Parathyroid adenoma (tissue), 2 donors: ENCODE measurements around the gene LITAF.

Source experiments
- H2AFZ ChIP-seq: fragments of 300-600 bp; sonication (generic); one replicate; pipeline ENCODE4 v1.7.0; 2017; ENCODE audit warnings: antibody characterized with exemption, mild to moderate bottlenecking
- H3K27ac ChIP-seq: fragments of 300-600 bp; sonication (generic); one replicate; pipeline ENCODE4 v1.7.0; 2017
- H3K27me3 ChIP-seq: fragments of 300-600 bp; sonication (generic); one replicate; pipeline ENCODE4 v1.7.0; 2017; ENCODE audit warnings: low read length; ENCODE audit not compliant: control insufficient read depth, insufficient read depth
- H3K36me3 ChIP-seq: fragments of 300-600 bp; sonication (generic); one replicate; pipeline ENCODE4 v1.7.0; 2017; ENCODE audit warnings: low read length; ENCODE audit not compliant: control insufficient read depth, insufficient read depth
- H3K4me1 ChIP-seq: fragments of 300-600 bp; sonication (generic); one replicate; pipeline ENCODE4 v1.7.0; 2017; ENCODE audit warnings: control low read depth
- H3K4me2 ChIP-seq: fragments of 300-600 bp; sonication (generic); one replicate; pipeline ENCODE4 v1.7.0; 2017; ENCODE audit warnings: low read length
- H3K4me3 ChIP-seq: fragments of 300-600 bp; sonication (generic); one replicate; pipeline ENCODE4 v1.7.0; 2017; ENCODE audit warnings: low read depth, low read length
- H3K79me2 ChIP-seq: fragments of 300-600 bp; sonication (generic); one replicate; pipeline ENCODE4 v1.7.0; 2017; ENCODE audit warnings: control low read depth
- H3K9ac ChIP-seq: fragments of 300-600 bp; sonication (generic); one replicate; pipeline ENCODE4 v1.7.0; 2017; ENCODE audit warnings: mild to moderate bottlenecking
- H3K9me3 ChIP-seq: fragments of 300-600 bp; sonication (generic); one replicate; pipeline ENCODE4 v1.7.0; 2017; ENCODE audit warnings: low read length; ENCODE audit not compliant: control insufficient read depth
- TF ChIP-seq, protein P1 (sequence below): fragments of 300-600 bp; sonication (generic); IDR thresholded peaks from one replicate; pipeline ENCODE4 v1.7.0; 2017; ENCODE audit warnings: antibody characterized with exemption, mild to moderate bottlenecking
- donor health status: primary hyperparathyroidism.

The LITAF gene

GRCh38 chr16:11603331-11603750, 16.6 kb upstream of the LITAF start:
- Histone ChIP-seq H3K4me2 (no peak overlapping the region), H2AFZ (no peak overlapping the region), H3K36me3 (no peaks in the 10 kb centered on the region), H3K4me1 (no peaks in the 10 kb centered on the region), H3K79me2 (no peaks in the 10 kb centered on the region), H3K9ac (no peak overlapping the region), H3K27ac (no peak overlapping the region), H3K9me3 (no peaks in the 10 kb centered on the region), H3K4me3 (no peak overlapping the region), H3K27me3 (no peaks in the 10 kb centered on the region)
- TF ChIP-seq, protein P1, sequence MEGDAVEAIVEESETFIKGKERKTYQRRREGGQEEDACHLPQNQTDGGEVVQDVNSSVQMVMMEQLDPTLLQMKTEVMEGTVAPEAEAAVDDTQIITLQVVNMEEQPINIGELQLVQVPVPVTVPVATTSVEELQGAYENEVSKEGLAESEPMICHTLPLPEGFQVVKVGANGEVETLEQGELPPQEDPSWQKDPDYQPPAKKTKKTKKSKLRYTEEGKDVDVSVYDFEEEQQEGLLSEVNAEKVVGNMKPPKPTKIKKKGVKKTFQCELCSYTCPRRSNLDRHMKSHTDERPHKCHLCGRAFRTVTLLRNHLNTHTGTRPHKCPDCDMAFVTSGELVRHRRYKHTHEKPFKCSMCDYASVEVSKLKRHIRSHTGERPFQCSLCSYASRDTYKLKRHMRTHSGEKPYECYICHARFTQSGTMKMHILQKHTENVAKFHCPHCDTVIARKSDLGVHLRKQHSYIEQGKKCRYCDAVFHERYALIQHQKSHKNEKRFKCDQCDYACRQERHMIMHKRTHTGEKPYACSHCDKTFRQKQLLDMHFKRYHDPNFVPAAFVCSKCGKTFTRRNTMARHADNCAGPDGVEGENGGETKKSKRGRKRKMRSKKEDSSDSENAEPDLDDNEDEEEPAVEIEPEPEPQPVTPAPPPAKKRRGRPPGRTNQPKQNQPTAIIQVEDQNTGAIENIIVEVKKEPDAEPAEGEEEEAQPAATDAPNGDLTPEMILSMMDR: no peak

DNA sequence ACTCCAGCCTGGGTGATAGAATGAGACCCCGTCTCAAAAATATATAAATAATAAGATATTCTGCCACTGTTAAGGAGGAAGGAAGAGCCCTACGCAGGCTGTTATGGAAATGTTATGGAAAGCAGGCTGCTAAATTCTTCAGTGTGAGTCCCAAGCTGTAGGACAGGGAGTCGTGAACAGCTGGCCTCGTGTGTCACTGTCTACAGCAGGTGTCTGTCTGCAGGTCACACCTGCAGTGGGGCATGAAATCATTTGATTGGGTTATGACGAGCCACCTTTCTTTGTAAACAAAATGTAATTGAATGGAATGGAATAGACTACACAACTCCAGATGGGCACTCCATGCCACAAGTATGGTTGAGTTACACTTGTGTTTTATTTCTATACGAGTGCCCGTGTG, 15.6 kb upstream of the LITAF start:
- no peaks in the 10 kb centered on the region for H3K9me3 ChIP-seq
- no peaks in the 10 kb centered on the region for H3K27me3 ChIP-seq
- no peaks in the 10 kb centered on the region for H3K36me3 ChIP-seq
- no peaks in the 10 kb centered on the region for H3K79me2 ChIP-seq
- H3K4me2 ChIP-seq: no peak overlapping the region
- no peak overlapping the region for H2AFZ ChIP-seq
- no peak overlapping the region for H3K9ac ChIP-seq
- H3K27ac ChIP-seq: no peak overlapping the region
- no peaks in the 10 kb centered on the region for H3K4me1 ChIP-seq
- TF ChIP-seq, protein P1: no peak
- H3K4me3 ChIP-seq: no peak overlapping the region

DNA sequence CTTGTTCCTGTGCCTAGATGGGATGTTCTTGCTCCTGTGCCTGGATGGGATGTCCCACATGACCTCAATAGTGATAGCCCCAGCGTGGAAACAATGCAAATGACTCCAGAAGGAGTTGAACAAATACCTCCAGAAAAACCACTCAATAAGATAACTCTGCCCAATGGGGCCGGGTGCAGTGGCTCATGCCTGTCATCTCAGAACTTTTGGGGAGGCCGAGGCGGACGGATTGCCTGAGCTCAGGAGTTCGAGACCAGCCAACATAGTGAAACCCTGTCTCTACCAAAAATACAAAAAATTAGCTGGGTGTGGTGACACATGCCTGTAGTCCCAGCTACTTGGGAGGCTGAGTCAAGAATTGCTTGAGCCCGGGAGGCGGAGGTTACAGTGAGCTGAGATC, 15.2 kb upstream of the LITAF start:
- Histone ChIP-seq H3K27me3 (no peaks in the 10 kb centered on the region), H2AFZ (no peak overlapping the region), H3K79me2 (no peaks in the 10 kb centered on the region), H3K9ac (no peak overlapping the region), H3K4me1 (no peaks in the 10 kb centered on the region), H3K36me3 (no peaks in the 10 kb centered on the region), H3K4me2 (no peak overlapping the region), H3K27ac (no peak overlapping the region), H3K9me3 (no peaks in the 10 kb centered on the region), H3K4me3 (no peak overlapping the region)
- TF ChIP-seq, protein P1: no peak

DNA sequence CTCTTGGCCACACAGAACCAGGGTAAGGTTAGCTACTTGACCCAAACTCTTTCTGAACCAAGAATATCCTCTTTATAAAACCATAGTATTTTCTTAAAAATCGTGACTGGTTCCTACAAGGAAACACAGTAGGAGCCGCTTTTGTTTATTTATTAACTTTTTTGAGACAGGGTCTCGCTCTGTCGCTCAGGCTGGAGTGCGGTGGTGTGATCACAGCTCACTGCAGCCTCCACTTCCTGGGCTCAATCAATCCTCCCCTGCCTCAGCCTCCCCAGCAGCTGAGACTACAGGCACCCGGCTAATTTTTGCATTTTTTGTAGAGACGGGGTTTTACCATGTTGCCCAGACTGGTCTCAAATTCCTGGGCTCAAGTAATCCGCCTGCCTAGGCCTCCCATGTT, 14.7 kb upstream of the LITAF start:
- Histone ChIP-seq H3K79me2 (no peaks in the 10 kb centered on the region), H3K4me2 (no peak overlapping the region), H3K27ac (no peak overlapping the region), H2AFZ (no peak overlapping the region), H3K4me1 (no peaks in the 10 kb centered on the region), H3K9me3 (no peaks in the 10 kb centered on the region), H3K27me3 (no peaks in the 10 kb centered on the region), H3K9ac (no peak overlapping the region), H3K36me3 (no peaks in the 10 kb centered on the region), H3K4me3 (no peak overlapping the region)
- TF ChIP-seq, protein P1: no peak

- H3K79me2 ChIP-seq: no peaks in the 10 kb centered on the region
- H3K27ac ChIP-seq: no peak overlapping the region
- TF ChIP-seq, protein P1: no peak
- no peak overlapping the region for H2AFZ ChIP-seq
- no peaks in the 10 kb centered on the region for H3K27me3 ChIP-seq
- H3K4me2 ChIP-seq: no peak overlapping the region
- no peaks in the 10 kb centered on the region for H3K4me1 ChIP-seq
- no peaks in the 10 kb centered on the region for H3K9me3 ChIP-seq
- no peak overlapping the region for H3K9ac ChIP-seq
- H3K4me3 ChIP-seq: no peak overlapping the region
- no peaks in the 10 kb centered on the region for H3K36me3 ChIP-seq
These were observed 12.9 kb upstream of the LITAF start for GRCh38 chr16:11599579-11599978.
